Sigmoid colon (tissue), 4 donors: Measurements from ENCODE around the gene GALNT13.

Experiments used
- CTCF ChIP-seq, 4 experiments: fragments of 450-650 bp in 3 of 4; fragments of 200-600 bp in 1 of 4; IDR thresholded peaks; one replicate each; pipeline ENCODE4 v1.5.1; 2016 to 2019; ENCODE audit warnings: antibody characterized with exemption in 4 of 4, mild to moderate bottlenecking in 3 of 4, moderate library complexity in 2 of 4
- POLR2A ChIP-seq, 2 donors: fragments of 450-650 bp; IDR thresholded peaks; one replicate each; pipeline ENCODE4 v1.6.1; 2016; ENCODE audit warnings: antibody characterized with exemption in 2 of 2, mild to moderate bottlenecking in 2 of 2, moderate library complexity in 2 of 2
- POLR2AphosphoS5 ChIP-seq, 4 donors: sonication (generic); formaldehyde crosslinking; IDR thresholded peaks; one replicate each; pipeline ENCODE4 v1.6.1; 2017; ENCODE audit warnings: antibody characterized with exemption in 4 of 4

- no peak for TF ChIP-seq CTCF (IDR thresholded peaks at IDR 0.05)
- no peak for TF ChIP-seq POLR2AphosphoS5 (IDR thresholded peaks at IDR 0.05)
- no peak for TF ChIP-seq POLR2A (IDR thresholded peaks at IDR 0.05)
Observed at GRCh38 chr2:154264024-154264423, 392.3 kb downstream of the GALNT13 start.
